ENCODE measurements around the gene MPIG6B.

Gene MPIG6B

GRCh38 chr6:31762356-31762755 lies 39.2 kb downstream of the MPIG6B start, which contains the start of gene SAPCD1 (continued):
- no peak for TF ChIP-seq ZNF792 (tag by site-specific recombination; IDR thresholded peaks at IDR 0.05)
- no peak for TF ChIP-seq ZNF223 (tag by site-specific recombination; IDR thresholded peaks at IDR 0.05)

DNA sequence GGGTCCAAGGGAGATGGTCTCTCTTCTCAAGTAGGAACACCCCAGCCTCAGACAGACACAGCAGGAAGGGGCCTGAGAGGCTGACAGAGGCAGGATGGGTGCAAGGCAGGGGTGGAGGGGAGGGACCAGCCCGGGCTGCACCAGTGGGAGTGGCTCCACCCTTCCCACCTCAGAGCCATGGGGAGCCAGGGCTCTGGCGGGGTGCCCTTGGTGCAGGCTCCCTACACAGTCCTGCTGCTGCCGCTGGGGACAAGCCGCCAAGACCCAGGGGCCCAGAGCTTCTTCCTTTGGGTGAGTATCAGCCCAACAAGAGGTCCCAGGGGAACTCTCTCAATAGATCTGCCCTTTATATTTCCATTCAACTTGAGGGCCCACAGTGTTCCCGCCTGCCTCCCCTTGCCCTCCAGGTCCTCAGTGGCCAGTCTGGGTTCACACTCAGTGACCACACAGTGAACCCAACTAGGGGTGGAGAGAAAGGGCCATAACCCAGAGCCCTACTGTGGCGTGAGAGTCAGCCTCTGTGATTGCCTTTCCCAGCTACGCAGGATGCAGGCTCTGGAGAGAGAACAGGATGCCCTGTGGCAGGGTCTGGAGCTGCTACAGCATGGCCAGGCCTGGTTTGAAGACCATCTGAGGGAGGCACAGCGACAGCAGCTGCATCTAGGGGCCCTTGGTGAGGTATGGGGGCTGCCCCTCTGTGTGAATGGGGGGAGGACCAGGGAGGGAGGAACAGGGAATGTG lies 39.9 kb downstream of the MPIG6B start:
- no peak overlapping the region for H3K4me3 ChIP-seq (ENCODE audit: low read depth, low read length)
- TF ChIP-seq ZIC2 (tag by site-specific recombination; IDR thresholded peaks at IDR 0.05) (peak; percentile 53), PATZ1 (tag by site-specific recombination; IDR thresholded peaks at IDR 0.05) (no peak)
- H3K9me3 ChIP-seq (ENCODE audit: control insufficient read depth, insufficient read depth, low read depth, low read length): no peaks in the 10 kb centered on the region
- POLR2A ChIA-PET: interaction anchor here (0.9 to 1.7 kb wide), 3 partner anchors 10 to 64 kb away, joined by 3 to 8 read pairs (median 4); partner anchors contain the start of genes HSPA1B and MSH5
- CTCF ChIA-PET: interaction anchor here (0.7 to 2.1 kb wide), 2 partner anchors 12 to 17 kb away, joined by 4 to 5 read pairs; no protein-coding TSS in a partner anchor
- H3K27ac ChIP-seq (ENCODE audit: extremely low read depth, low read depth, low read length): no peak overlapping the region
- H3K4me1 ChIP-seq (ENCODE audit: control insufficient read depth, insufficient read depth, low read length): no peaks in the 10 kb centered on the region
- H3K36me3 ChIP-seq (ENCODE audit: control insufficient read depth in 2 of 2, insufficient read depth in 1 of 2, low read length in 2 of 2): peaks cover 14 to 69% of the 10 kb centered on the region in 2 experiments; a peak in 2 of 3 replicates

DNA sequence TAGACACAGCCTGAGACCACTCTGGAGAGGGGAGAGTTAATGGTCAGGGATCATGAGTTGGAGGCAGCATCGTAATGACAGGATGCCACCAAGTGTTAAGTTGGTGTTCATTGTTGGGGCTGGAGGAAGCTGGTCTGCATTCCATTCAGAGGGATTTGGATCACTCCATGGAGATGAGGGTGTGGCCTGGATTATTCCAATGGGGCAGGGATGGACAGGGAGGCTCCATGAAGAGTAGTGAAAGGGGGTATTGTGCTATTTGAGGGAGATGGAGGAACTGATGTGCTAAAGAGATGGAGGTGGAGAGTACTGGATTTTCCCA lies 40.4 kb downstream of the MPIG6B start:
- H3K4me1 ChIP-seq (ENCODE audit: control insufficient read depth, insufficient read depth, low read length): no peaks in the 10 kb centered on the region
- no peak overlapping the region for H3K4me3 ChIP-seq (ENCODE audit: low read depth, low read length)
- CTCF ChIA-PET: interaction anchor here (0.7 to 2.1 kb wide), 2 partner anchors 12 to 17 kb away, joined by 4 to 5 read pairs; no protein-coding TSS in a partner anchor
- H3K9me3 ChIP-seq (ENCODE audit: control insufficient read depth, insufficient read depth, low read depth, low read length): no peaks in the 10 kb centered on the region
- H3K27ac ChIP-seq (ENCODE audit: extremely low read depth, low read depth, low read length): no peak overlapping the region
- H3K36me3 ChIP-seq (ENCODE audit: control insufficient read depth in 2 of 2, insufficient read depth in 1 of 2, low read length in 2 of 2): peaks cover 14 to 64% of the 10 kb centered on the region in 2 experiments; a peak in 2 of 3 replicates
- POLR2A ChIA-PET: interaction anchor here (0.6 to 1.7 kb wide), 4 partner anchors 11 to 70 kb away, joined by 3 to 8 read pairs (median 4); partner anchors contain the start of genes HSPA1B and MSH5
- TF ChIP-seq, protein P1, sequence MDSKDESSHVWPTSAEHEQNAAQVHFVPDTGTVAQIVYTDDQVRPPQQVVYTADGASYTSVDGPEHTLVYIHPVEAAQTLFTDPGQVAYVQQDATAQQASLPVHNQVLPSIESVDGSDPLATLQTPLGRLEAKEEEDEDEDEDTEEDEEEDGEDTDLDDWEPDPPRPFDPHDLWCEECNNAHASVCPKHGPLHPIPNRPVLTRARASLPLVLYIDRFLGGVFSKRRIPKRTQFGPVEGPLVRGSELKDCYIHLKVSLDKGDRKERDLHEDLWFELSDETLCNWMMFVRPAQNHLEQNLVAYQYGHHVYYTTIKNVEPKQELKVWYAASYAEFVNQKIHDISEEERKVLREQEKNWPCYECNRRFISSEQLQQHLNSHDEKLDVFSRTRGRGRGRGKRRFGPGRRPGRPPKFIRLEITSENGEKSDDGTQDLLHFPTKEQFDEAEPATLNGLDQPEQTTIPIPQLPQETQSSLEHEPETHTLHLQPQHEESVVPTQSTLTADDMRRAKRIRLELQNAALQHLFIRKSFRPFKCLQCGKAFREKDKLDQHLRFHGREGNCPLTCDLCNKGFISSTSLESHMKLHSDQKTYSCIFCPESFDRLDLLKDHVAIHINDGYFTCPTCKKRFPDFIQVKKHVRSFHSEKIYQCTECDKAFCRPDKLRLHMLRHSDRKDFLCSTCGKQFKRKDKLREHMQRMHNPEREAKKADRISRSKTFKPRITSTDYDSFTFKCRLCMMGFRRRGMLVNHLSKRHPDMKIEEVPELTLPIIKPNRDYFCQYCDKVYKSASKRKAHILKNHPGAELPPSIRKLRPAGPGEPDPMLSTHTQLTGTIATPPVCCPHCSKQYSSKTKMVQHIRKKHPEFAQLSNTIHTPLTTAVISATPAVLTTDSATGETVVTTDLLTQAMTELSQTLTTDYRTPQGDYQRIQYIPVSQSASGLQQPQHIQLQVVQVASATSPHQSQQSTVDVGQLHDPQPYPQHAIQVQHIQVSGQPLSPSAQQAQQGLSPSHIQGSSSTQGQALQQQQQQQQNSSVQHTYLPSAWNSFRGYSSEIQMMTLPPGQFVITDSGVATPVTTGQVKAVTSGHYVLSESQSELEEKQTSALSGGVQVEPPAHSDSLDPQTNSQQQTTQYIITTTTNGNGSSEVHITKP (tag by site-specific recombination; IDR thresholded peaks at IDR 0.05): peak; percentile 99
- TF ChIP-seq ZNF654 (tag by site-specific recombination; IDR thresholded peaks at IDR 0.05; ENCODE audit: low read depth): no peak
- TF ChIP-seq KLF8 (tag by site-specific recombination; IDR thresholded peaks at IDR 0.05): no peak
- 0 out of 2 replicates have a peak, but pooled peaks have one; percentile 22 for TF ChIP-seq PRDM4 (tag by site-specific recombination; IDR thresholded peaks at IDR 0.05)
- TF ChIP-seq ZSCAN23 (tag by site-specific recombination; IDR thresholded peaks at IDR 0.05): no peak
- TF ChIP-seq ZNF266 (tag by site-specific recombination; IDR thresholded peaks at IDR 0.05; ENCODE audit: low read depth): no peak
- TF ChIP-seq ZNF623 (tag by site-specific recombination; IDR thresholded peaks at IDR 0.05): no peak
- peak; percentile 34; the same call in 1 of the 2 replicates for TF ChIP-seq ZBTB17 (tag by site-specific recombination; IDR thresholded peaks at IDR 0.05)
- peak; percentile 78 for TF ChIP-seq KLF1 (tag by site-specific recombination; IDR thresholded peaks at IDR 0.05)
- no peak for TF ChIP-seq SCRT2 (tag by site-specific recombination; IDR thresholded peaks at IDR 0.05)
- TF ChIP-seq, protein P2, sequence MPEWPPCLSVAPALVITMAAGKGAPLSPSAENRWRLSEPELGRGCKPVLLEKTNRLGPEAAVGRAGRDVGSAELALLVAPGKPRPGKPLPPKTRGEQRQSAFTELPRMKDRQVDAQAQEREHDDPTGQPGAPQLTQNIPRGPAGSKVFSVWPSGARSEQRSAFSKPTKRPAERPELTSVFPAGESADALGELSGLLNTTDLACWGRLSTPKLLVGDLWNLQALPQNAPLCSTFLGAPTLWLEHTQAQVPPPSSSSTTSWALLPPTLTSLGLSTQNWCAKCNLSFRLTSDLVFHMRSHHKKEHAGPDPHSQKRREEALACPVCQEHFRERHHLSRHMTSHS (tag by site-specific recombination; IDR thresholded peaks at IDR 0.05): no peak
- no peak for TF ChIP-seq ZNF16 (tag by site-specific recombination; IDR thresholded peaks at IDR 0.05; ENCODE audit: low read depth)
- TF ChIP-seq ZBTB21 (tag by site-specific recombination; IDR thresholded peaks at IDR 0.05): no peak
- no peak for TF ChIP-seq ZNF416 (tag by site-specific recombination; IDR thresholded peaks at IDR 0.05)
- TF ChIP-seq TCF7L2 (IDR thresholded peaks at IDR 0.05; ENCODE audit: borderline replicate concordance, low read depth, low read length): no peak
- TF ChIP-seq FEZF1 (tag by site-specific recombination; IDR thresholded peaks at IDR 0.05): no peak
- TF ChIP-seq GLI4 (tag by site-specific recombination; IDR thresholded peaks at IDR 0.05): no peak
- TF ChIP-seq ZBTB6 (tag by site-specific recombination; IDR thresholded peaks at IDR 0.05): no peak
